NCI-H345 treated with DMSO at 0.1 percent for 48 hours (cell line): ENCODE measurements around the gene BFAR.
"Not testable (repeated sequence)": the region's sequence is repeated elsewhere in the genome, so short reads cannot be mapped to it uniquely, and the experiment has no call there.

ENCODE experiments used
- DNase-seq: peaks from one replicate; lab custom pipeline; 2025; ENCODE audit not compliant: unreplicated experiment; lab: John Stamatoyannopoulos, UW

The BFAR gene

DNA sequence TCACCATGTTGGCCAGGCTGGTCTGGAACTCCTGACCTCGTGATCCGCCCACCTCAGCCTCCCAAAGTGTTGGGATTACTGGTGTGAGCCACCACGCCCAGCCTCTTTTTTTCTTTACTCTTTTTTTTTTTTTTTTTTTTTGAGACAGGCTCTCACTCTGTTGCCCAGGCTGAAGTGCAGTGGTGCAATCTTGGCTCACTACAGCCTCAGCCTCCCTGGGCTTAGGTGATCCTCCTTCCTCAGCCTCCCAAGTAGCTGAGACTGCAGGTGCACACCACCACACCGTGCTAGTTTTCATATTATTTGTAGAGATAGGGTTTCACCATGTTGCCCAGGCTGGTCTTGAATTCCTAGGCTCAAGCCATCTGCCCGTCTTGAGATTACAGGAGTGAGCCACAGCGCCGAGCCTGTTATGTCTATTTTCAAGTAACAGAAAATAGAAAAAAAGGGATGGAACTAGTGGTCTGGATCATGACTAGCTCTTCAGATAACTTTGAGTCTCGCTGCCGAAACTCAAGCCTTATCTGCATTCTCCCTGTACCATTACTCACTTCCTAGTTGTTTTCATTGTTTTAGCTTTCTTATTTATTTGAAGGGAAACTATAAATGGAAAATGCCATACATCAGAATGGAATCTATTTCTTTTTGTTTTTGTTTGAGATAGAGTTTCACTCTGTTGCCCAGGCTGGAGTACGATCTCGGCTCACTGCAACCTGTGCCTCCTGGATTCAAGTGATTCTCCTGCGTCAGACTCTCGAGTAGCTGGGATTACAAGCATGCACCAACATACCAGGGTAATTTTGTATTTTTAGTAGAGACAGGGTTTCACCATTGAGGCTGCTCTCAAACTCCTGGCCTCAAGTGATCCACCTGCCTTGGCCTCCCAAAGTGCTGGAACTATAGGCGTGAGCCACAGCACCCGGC lies 53.4 kb downstream of the BFAR start:
- DNase-seq = not testable (repeated sequence)

GRCh38 chr16:14694129-14694528 lies 61.4 kb downstream of the BFAR start, which contains the start of gene PLA2G10:
Gene PLA2G10, minus strand, starts transcription at chr16:14694308. Its CDS starts 79 bp downstream, at chr16:14694229.
- DNase-seq = not testable (repeated sequence)

DNA sequence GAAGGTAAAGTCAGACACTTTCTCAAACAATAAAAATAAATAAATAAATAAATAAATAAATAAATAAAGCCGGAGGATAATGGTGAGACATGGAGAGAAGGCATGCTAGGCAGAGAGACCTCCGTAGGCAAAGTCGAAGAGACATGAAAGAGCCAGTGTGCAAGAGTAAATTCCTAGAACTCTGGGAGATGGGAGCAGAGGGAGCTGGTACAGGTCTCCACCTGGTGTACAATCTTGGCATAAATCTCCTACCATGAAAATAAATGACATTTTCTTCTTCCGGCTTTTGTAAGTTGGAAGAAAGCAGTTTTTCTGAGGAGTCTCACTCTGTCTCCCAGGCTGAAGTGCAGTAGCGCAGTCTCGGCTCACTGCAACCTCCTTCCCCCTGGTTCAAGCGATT lies 69.1 kb downstream of the BFAR start:
- DNase-seq = not testable (repeated sequence)

DNA sequence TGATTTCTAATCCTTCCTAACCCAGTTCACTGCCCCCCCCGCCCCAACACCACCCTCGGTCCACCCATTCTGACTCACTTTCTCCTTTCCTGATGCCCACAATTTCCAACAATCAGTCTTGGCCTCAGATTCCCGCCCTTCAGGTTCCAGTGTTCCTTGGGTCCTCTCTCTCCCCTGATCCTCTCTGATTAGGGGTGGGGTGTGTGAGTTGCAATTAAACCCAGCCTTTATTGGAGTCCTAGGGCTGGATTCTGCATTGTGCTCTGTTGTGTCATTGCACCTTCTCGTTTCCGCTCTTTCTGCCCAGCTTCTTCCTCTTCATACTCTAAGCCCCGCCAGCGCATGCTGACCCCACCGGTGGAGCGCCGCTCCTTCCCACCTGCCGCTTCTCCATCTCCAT lies 69.9 kb downstream of the BFAR start:
- DNase-seq = not testable (repeated sequence)

GRCh38 chr16:14703156-14704011 lies 70.6 kb downstream of the BFAR start, which contains the start of gene NPIPA3:
Gene NPIPA3, plus strand, starts transcription at chr16:14703411. Its CDS starts 5,533 bp downstream, at chr16:14708944.
- not testable (repeated sequence) for DNase-seq
